Measurements from ENCODE around the gene ATP5PF. TPM values are rescaled to one million over a fixed set of nuclear protein-coding genes. Genes with fewer than 3 reads are reported as not detected.

The ATP5PF gene
- total RNA-seq (2012; rRNA removed) (74.7 and 76.0 TPM in 2 replicates), polyA plus RNA-seq (2012; rRNA removed) (190 TPM in 2 replicates), Bru-seq, nascent RNA (percentile 68 among the genes with signal in this experiment), BruChase-seq, experiment 1, labeled RNA remaining after a 6-hour chase (percentile 58 among the genes with signal in this experiment), BruChase-seq, experiment 2, labeled RNA remaining after a 2-hour chase (percentile 56 among the genes with signal in this experiment)
- 78.8 and 87.5 TPM in 2 replicates for polyA plus RNA-seq (2012; cell fraction: cytosol; rRNA removed)
- 11.2 and 54.5 TPM in 2 replicates for polyA plus RNA-seq (2012; cell fraction: nucleus; rRNA removed; ENCODE audit: low replicate concordance)
- long read RNA-seq, transcript ATP5PF-204 (4 exons, 1,179 nt): minor isoform, 14 of 141 reads
- long read RNA-seq, transcript ATP5PF-201 (4 exons, 614 nt): major isoform, 77 of 141 reads
- long read RNA-seq, partial matches to known transcripts: 39 of 141 reads
- long read RNA-seq, other reads (novel, unspliced or antisense): 2 of 141 reads

GRCh38 chr21:25734904-25735645 lies at the start of gene ATP5PF, which contains the start of gene GABPA:
Gene ATP5PF (minus strand): TSS chr21:25734904. CDS start chr21:25729794, 5,110 bp downstream.
Gene GABPA (plus strand): TSS chr21:25734972. CDS start chr21:25741599, 6,627 bp downstream.
- H2AK9ac ChIP-seq (replicated peaks; ENCODE audit: low read depth, low read length, poor library complexity): peak within 1 kb of the TSS; percentile 99
- peaks cover 7% of the 10 kb centered on the region for H4K20me1 ChIP-seq (ENCODE audit: insufficient read depth, low read length)
- POLR2A ChIA-PET (ENCODE audit: unreplicated experiment): no interaction called here
- H3K9ac ChIP-seq (ENCODE audit: low read depth, low read length): peak within 1 kb of the TSS; percentile 100
- peak within 1 kb of the TSS; percentile 100 for H2AFZ ChIP-seq (replicated peaks; ENCODE audit: low read length, poor library complexity)
- H2BK120ac ChIP-seq (ENCODE audit: low read depth, low read length): peak within 1 kb of the TSS; percentile 100
- peak within 1 kb of the TSS; percentile 99 for H2BK15ac ChIP-seq (ENCODE audit: low read depth, low read length)
- H4K5ac ChIP-seq (ENCODE audit: low read depth, low read length): peak within 1 kb of the TSS; percentile 99
- H2BK20ac ChIP-seq (ENCODE audit: low read depth, low read length): peak within 1 kb of the TSS; percentile 99
- H2AK5ac ChIP-seq (ENCODE audit: low read depth, low read length): peak within 1 kb of the TSS; percentile 99
- no peaks in the 10 kb centered on the region for H3K4me1 ChIP-seq (ENCODE audit: control insufficient read depth, insufficient read depth, low read length)
- intact Hi-C loops (cut with micrococcal nuclease): loop anchor here (1.0 to 5.0 kb wide), 3 partner anchors 128 to 982 kb away; partner anchors contain the start of gene MRPL39
- peaks cover 5% of the 10 kb centered on the region for H3K36me3 ChIP-seq (ENCODE audit: control insufficient read depth, insufficient read depth, low read length)
- BruUV-seq (replicated peaks): no TSS peak
- H3K27ac ChIP-seq (ENCODE audit: insufficient read depth, low read length): peak within 1 kb of the TSS; percentile 99
- no peaks in the 10 kb centered on the region for H3K9me1 ChIP-seq (ENCODE audit: insufficient read depth, low read length)
- peaks cover 13 to 41% of the 10 kb centered on the region in 2 experiments for H3K79me1 ChIP-seq (ENCODE audit: low read depth in 1 of 2, low read length in 2 of 2)
- CTCF ChIA-PET: interaction anchor here (1.0 kb wide), 1 partner anchor 126 kb away, joined by 3 read pairs; no protein-coding TSS in a partner anchor
- peak within 1 kb of the TSS; percentile 53 for H3K4me3 ChIP-seq (ENCODE audit: insufficient read depth, low read depth, low read length)
- in situ Hi-C loops (cut with MboI; ENCODE audit: low sequenced_read_pairs): no loop called here
- no peaks in the 10 kb centered on the region for H3K27me3 ChIP-seq (ENCODE audit: control insufficient read depth, insufficient read depth, low read length)
- ATAC-seq (ENCODE audit: low read depth): peak; percentile 88
- peak within 1 kb of the TSS; percentile 93 for H3K18ac ChIP-seq (ENCODE audit: low read depth, low read length)
- peak within 1 kb of the TSS; percentile 100 for H3K4ac ChIP-seq (ENCODE audit: low read depth, low read length)
- DNase-seq: peak; percentile 99
- H3K14ac ChIP-seq (replicated peaks; ENCODE audit: low read depth, low read length): peak within 1 kb of the TSS; percentile 100
- 0% methylated on average over 12 of the region's 64 CpGs; no CpG with 5 or more reads in 1 of the 2 experiments for WGBS, 2 experiments (ENCODE audit: extremely low coverage in 2 of 2, insufficient read length in 1 of 2)
- H2BK5ac ChIP-seq (ENCODE audit: low read depth, low read length, poor library complexity, severe bottlenecking): peak within 1 kb of the TSS; percentile 99
- H4K91ac ChIP-seq (ENCODE audit: insufficient read depth, low read depth, low read length): peak within 1 kb of the TSS; percentile 100
- peak within 1 kb of the TSS; percentile 100 for H3K23ac ChIP-seq (ENCODE audit: low read depth, low read length)
- peak within 1 kb of the TSS; percentile 95 to 100 for H4K8ac ChIP-seq (ENCODE audit: low read depth in 2 of 2, low read length in 2 of 2)
- dilution Hi-C loops (cut with HindIII; ENCODE audit: low sequenced_read_pairs, unreplicated experiment): no loop called here
- H3K56ac ChIP-seq (ENCODE audit: extremely low read depth, insufficient read depth, low read length): peak within 1 kb of the TSS; percentile 100
- H3K9me3 ChIP-seq (ENCODE audit: control insufficient read depth, insufficient read depth, low read length): no peaks in the 10 kb centered on the region
- H3K4me2 ChIP-seq (ENCODE audit: low read depth, low read length): peak within 1 kb of the TSS; percentile 94
- TF ChIP-seq CHD1 (IDR thresholded peaks at IDR 0.05; ENCODE audit: low read depth, low read length): peak; percentile 72; the same call in 1 of the 2 replicates
- TF ChIP-seq CTCF (conservative IDR thresholded peaks at IDR 0.05; ENCODE audit: low read depth, low read length): no peak
- TF ChIP-seq RAD21 (IDR thresholded peaks at IDR 0.05; ENCODE audit: low read length): no peak
- no peak for TF ChIP-seq FOS (IDR thresholded peaks at IDR 0.05; ENCODE audit: low read depth, low read length)
- no peak for TF ChIP-seq USF2 (IDR thresholded peaks at IDR 0.05; ENCODE audit: low read depth, low read length)
- peak; percentile 62 for TF ChIP-seq POLR2A (IDR thresholded peaks at IDR 0.05; ENCODE audit: low read depth, low read length)
- TF ChIP-seq BHLHE40 (IDR thresholded peaks at IDR 0.05; ENCODE audit: low read depth, low read length): no peak
- TF ChIP-seq RFX5 (IDR thresholded peaks at IDR 0.05; ENCODE audit: low read depth, low read length): no peak
- no peak for TF ChIP-seq SMC3 (IDR thresholded peaks at IDR 0.05; ENCODE audit: low read depth, low read length)
- 0 out of 2 replicates have a peak, but pooled peaks have one; percentile 41 for TF ChIP-seq ELK1 (IDR thresholded peaks at IDR 0.05; ENCODE audit: borderline replicate concordance, low read depth, low read length)
- TF ChIP-seq MAZ (IDR thresholded peaks at IDR 0.05; ENCODE audit: borderline replicate concordance, low read depth, low read length): peak; percentile 62; the same call in 1 of the 2 replicates

All from IMR-90 (cell line).